H54 (cell line): Measurements from ENCODE around the gene SSTR5.

ENCODE experiments used
- DNase-seq: peaks from one replicate; pipeline ENCODE4 v3.0.0; 2011; ENCODE audit warnings: low spot score, mixed read lengths; ENCODE audit not compliant: insufficient read length
- FAIRE-seq: peaks from 3 replicates; lab custom pipeline; 2011; peaks lifted over from hg19 to GRCh38; lab: Jason Lieb, UNC
- POLR2A ChIP-seq: IDR thresholded peaks from 2 replicates; pipeline ENCODE4 v1.6.1; 2011; ENCODE audit warnings: low read depth, mild to moderate bottlenecking, low read length

Gene SSTR5

DNA sequence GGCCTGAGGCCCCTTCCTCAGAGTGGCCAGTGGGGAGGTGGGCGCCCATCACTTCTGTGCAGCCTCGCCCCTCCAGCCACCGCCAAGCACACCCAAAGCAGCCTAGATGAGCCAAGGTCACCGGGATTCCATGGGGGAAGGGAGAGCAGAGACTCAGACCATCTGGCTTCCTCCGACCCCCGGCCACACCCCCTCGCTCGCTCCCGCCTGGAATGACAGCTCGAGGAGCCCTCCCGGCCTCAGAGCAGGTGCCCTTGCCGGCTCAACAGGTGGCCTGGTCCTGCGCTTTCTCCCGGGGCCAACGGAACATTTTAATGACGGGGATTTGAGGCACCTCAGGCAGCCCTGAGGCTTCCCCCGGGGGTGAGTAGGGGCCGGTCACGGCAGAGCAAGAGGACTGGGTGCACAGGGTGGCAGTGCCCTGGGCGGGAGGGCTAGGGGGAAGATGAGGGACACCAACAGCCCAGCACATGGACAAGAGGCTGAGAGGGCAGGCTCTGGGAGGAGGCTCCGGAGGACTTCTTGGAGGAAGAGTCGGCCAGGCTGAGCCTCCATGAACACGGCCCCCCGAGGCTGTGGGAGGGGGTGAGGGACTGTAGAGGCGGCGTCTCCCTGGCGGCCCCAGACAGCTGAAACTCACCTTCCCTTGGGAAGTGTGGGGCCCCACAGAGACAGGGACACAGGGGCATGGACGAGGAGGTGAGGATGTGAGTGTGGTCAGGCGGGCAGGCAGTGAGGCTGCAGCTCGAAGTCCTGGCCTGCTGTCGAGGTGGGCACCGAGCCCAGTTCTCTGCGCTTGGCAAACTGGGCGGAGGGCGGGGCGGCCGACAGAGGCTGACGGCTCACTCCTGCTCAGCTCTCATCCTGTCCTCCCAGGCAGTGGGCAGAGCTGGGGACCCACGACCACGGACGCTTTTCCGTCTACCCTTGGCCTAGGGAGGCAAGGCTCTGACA lies 36.0 kb downstream of the SSTR5 start:
- FAIRE-seq (no peak), DNase-seq (peak; percentile 65)
- TF ChIP-seq POLR2A, result no peak

DNA sequence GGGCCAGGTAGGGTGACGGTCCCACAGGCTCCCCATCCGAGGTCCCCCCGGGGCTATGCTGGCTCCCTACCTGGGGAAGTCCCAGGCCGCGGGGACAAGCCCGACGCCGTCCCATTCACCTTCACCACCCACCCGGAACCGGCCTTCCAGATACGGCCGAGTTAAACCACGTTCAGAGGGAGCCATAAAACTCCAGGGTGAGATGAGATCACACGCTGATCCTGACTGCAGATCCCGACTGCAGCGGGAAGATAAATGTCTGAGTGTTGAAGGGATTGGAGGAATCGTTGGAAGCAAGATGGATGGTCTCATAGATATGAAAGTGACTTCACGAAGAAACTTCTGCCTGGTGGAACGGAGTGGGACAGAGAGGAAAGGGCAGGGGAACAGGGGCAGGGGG lies 37.1 kb downstream of the SSTR5 start:
- FAIRE-seq (no peak), DNase-seq (no peak)
- no peak for TF ChIP-seq POLR2A

DNA sequence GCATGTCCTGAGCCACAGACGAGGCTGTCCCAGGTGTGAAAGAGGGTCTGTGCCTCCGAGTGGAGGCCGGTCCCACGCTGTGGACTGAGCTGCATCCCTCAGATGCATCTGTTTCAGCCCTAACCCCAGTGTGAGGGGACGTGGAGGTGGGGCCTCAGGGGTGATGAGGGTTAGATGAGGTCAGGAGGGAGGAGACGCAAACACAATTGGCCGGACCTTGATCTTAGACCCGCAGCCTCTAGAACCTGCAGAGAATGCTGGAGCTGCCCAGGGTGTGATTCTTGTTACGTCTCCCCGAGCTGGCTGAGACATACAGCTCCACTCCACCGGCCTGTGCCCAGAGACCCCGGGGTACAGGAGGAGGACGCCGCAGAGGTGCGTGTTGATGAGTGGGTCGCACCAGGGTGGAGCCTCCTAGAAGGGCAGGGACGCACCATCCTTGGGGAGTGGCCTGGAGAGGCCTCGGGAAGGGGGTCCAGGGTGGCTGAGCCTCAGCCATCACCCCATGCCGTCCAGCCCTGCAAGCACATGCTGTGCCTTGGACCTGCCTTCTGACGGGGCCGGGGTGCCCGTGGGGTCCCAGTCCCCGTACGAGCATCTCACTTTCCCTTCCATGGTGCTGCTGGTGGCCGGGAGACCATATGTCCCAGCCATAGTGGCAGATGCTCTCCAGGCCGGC lies 40.1 kb downstream of the SSTR5 start:
- TF ChIP-seq POLR2A, result no peak
- FAIRE-seq, result no peak
- DNase-seq, result no peak

DNA sequence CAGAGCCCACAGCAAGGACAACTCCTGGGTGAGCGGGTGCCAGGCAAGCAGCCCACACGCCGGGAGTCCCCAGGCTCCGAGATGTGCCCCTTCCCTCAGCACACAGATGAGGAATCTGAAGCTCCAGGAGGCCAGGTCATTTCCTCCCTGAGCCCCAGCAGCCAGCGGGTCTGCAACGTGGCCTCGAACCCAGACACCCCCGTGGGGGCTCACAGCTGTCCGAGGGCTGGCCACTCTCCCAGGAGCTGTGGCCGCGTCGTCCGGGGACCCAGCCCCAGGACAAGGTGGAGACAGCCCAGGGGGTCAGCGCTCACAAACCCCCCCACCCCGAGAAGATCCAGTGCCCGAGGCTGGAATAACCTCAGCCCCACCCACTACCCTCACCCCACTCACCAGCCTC lies 40.9 kb downstream of the SSTR5 start:
- FAIRE-seq, result no peak
- no peak for DNase-seq

DNA sequence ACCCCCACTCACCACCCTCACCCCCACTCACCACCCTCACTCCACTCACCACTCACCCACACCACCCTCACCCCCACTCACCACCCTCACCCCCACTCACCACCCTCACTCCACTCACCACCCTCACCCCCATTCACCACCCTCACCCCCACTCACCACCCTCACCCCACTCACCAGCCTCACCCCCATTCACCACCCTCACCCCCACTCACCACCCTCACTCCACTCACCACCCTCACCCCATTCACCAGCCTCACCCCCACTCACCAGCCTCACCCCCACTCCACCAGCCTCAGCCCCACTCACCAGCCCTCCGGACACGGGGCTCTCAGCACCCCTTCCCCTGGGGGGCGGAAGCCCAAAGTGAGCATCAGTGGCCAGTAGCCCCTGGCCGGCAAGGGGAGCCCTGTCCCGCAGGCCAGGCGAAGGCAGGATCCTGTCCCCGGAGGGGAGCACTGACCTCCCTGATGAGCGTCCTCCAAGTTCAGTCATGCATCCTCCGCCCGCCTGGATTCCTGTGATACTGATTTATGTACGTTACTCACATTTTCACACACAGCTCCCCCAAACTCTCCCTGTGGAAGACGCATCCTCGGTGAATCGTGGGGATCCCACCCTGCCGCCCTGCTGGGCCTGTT lies 41.5 kb downstream of the SSTR5 start:
- no peak for TF ChIP-seq POLR2A
- FAIRE-seq (no peak), DNase-seq (no peak)

More for the DNA sequence above, 40.9 kb downstream of the SSTR5 start:
- TF ChIP-seq POLR2A, result no peak

DNA sequence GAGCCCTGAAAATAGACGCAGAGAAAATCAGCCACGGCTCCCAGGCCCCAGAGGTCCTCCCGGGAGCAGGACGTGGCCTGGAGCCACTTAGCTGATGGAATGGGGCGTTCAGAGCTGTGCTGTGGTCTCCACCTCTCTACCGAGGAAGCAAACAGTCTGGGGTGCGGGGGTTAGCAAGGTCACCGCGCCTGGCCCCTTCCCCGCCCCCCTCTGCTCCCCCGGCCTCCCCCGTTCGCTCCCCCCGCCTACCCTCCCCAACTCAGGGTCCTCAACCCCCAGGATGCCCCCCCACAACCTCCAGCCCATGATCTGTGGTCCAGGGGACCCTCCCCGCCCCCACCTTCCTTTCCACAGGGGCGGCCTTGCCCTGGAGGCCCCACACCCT lies 44.1 kb downstream of the SSTR5 start:
- FAIRE-seq, result no peak
- no peak for TF ChIP-seq POLR2A

DNA sequence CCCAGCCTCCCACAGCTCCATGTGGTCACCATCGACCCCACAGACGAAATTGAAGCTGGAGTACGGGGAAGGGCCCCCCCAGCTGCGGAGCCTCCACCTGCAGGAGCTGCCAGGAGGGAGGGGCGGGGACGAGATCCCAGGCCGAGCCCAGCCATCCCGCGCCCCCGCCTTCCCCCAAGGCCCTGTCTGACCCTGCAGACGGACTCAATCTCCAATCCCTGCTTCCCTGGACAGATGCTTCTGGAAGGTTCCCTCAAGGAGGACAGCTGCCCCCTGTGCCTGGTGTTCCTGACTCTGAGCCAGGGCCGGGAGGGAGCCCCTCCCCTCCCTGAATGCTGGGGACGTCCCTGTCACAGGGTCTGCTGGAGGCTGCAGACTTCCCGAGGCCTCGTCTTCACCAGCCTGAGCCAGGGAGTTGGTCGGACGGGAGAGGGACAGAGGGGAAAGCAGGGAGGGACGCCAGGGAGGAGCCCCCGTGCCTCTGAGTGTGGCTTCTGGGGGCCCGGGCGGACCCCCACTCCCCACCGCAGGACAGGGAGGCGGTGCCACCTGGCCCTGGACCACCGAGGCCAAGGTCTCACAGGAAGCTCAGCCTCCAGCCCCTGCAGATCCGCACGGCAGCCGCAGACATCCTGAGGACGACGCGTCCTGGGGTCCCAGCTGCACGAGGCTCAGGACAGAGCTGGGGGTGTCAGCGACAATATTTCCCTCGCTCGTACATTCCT lies 44.8 kb downstream of the SSTR5 start:
- no peak for TF ChIP-seq POLR2A
- FAIRE-seq (no peak), DNase-seq (no peak)

More for the DNA sequence above, 44.1 kb downstream of the SSTR5 start:
- DNase-seq, result no peak

DNA sequence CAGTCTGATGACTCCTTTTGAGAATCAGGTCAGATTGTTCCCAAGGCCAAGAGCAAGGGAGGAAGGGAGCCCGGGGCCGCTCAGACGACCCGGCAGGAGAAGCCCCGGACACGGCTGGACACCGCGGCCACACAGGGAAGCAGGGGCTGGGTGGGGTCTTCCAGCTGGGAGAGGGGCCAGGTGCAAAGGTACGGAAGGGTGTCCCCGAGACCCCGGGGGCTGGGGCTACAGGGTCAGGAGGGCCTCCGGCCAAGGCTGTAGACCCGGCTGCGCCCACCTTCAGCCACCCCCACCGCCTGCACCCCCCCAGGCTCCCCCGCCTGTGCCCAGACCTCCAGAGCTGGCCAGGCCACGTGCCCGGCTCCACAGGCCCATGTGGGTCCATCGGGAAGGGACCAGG lies 45.4 kb downstream of the SSTR5 start:
- no peak for TF ChIP-seq POLR2A
- no peak for DNase-seq
- no peak for FAIRE-seq

DNA sequence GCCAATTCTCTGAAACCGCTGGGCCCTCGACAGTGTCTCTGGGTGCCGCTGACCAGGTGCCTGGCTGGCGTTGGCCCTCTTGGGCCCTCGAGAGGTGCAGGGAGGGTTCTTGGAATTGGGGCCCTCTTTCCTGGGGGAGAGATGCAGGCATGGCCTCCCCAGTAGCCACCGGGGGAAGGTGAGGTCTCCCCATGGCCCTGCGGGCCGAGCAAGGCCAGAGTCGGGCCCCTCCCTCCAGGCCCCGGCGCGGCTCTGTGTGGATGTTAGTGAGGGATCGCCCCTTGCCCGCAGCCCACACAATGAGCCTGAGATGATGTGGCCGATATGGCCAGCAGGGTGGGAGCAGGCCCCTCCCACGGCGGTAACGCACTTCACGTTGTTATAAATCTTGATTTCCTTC lies 46.6 kb downstream of the SSTR5 start:
- FAIRE-seq (no peak), DNase-seq (no peak)
- no peak for TF ChIP-seq POLR2A

DNA sequence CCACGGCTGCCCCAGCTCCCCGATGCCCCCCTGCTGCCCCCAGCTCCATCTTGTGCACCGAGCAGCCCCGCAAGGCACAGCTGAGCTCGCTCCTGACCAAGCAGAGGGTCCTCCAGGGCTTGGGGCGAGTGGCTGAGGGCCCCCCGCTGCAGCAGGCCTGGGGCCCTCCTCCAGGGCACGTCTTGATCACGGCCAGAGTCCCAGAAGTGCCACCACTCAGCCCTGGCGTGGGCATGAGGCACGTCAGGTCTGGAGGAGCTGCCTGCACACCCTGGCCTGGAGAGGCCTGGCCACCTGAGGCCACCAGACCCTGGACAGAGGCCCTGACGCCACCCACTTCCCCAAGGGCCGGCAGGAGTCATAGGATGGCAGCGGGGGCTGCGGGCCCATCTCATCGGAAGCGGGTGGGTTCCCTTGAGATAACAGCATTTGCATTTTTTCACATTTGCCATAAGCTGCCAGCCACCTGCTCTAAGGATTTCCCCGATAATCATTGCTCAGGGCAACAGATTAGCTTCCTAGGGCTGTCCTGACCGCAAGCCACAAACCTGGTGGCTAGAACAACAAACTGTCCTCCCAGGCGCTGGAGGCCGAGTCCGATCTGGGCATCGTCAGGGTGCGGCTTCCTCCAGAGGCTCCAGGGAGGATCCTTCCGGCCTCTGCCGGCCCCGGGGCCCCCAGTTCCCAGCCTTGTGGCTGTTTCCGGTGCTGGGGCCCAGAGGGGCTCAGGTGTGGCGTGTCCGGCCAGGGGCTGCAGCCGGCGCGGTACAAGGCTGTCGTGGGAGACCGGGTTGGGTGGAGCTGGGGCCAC lies 47.4 kb downstream of the SSTR5 start:
- TF ChIP-seq POLR2A, result no peak
- FAIRE-seq (no peak), DNase-seq (no peak)

DNA sequence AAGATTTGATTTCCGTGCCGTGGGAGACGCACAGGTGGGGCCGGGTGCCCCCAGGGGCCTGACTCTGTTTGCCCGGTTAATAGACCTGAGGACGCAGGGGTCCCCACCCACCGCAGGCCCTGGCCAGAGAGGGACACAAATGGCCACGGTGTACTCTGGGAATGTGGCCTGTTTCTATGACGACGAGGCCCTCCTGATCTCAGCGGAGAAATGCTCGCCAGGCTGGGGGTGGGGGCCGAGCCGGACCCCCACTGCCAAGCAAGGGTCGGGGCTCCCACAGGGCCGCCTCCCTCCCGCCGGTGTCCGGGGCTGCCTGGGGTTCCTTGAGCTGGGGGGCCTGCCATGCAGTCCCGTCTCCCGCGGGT lies 48.0 kb downstream of the SSTR5 start:
- no peak for TF ChIP-seq POLR2A
- no peak for DNase-seq
- FAIRE-seq, result no peak

DNA sequence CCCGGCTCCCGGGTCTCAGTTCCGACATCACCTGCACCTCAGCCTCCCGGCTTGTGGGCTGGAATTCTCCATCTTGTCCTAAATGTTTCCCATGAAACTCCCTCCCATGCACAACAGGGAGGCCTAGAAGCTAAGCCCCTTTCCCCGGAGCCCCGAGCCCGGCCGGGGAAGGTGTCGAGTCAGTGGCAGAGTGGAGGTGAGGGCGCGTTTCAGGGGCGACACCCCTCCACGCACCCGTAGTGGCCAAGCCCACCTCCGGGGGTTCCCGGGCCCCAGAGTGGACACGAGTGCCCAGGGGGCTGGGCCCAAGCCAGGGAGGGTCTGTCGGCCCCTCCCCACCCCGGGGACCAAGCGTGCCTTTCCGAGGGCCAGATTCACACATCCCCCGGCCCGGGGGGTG lies 48.5 kb downstream of the SSTR5 start:
- FAIRE-seq, result no peak
- no peak for TF ChIP-seq POLR2A
- DNase-seq, result no peak

DNA sequence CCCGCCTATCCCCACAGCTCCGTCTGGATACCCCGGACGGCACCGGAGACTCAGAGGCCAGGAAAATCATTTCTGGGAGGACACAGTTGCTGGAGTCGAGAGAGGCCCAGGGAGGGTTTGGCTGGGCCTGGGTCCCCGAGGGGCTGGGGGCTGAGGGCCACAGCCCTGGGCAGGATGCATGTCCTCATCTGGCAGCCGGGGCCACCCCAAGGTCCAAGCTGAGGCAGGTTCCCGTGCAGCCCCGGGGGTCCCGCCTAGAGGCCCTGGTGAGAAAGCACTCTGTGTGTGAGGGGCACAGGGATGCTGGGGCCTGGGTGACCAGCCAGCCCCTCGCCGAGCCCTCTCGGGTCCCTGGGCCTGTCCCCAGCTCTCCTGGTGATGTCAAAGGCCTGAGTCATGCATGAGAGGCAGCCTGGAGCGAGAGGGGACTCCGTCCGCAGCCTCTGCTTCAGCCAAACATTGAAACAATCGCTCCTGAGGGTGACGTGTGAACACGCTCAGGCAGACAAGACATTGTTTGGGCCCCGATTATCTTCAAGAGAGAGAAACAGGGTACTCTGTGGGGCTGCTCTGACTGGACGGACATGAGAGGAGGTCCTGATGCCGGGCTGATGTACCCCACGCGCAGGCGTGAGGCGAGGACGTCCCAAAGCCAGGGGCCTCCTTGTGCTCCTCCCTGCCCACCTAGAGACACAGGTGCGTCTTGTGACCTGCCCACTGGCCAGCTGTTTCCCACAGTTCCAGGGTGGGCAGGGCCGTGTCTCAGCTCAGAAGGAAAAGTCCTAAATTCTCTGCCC lies 49.3 kb downstream of the SSTR5 start:
- DNase-seq (no peak), FAIRE-seq (no peak)
- TF ChIP-seq POLR2A, result no peak
